IMR-90 (cell line): Measurements from ENCODE around the gene FYB2. TPM values are rescaled to one million over a fixed set of nuclear protein-coding genes. Genes with fewer than 3 reads are reported as not detected.

ENCODE experiments used
- ATAC-seq: fragments of 200-7000 bp; cut with Tn5 transposase; 2 replicates; pipeline ENCODE4 v1.9.1; 2020; ENCODE audit warnings: low read depth, mild to moderate bottlenecking, moderate library complexity
- BruUV-seq: library from RNA; stranded (reverse); fragments of 400-500 nt; replicated peaks from 2 replicates; lab custom pipeline; 2021; lab: Mats Ljungman, UMichigan
- CTCF ChIA-PET: fragments of 300-600 bp; formaldehyde crosslinking; extraction: SDS; loops from one replicate; lab custom pipeline; 2021; ENCODE audit warnings: antibody characterized with exemption; lab: Yijun Ruan, JAX
- POLR2A ChIA-PET: fragments of 300-600 bp; sonication (Branson Sonifier 250); formaldehyde crosslinking; loops from one replicate; lab custom pipeline; 2022; ENCODE audit warnings: antibody characterized with exemption; ENCODE audit not compliant: unreplicated experiment; lab: Charles Lee
- DNase-seq: peaks from one replicate; pipeline ENCODE4 v3.0.0; 2013
- H2AFZ ChIP-seq: replicated peaks from 2 replicates; pipeline ENCODE3; 2013; ENCODE audit warnings: low read length, mild to moderate bottlenecking; ENCODE audit not compliant: poor library complexity
- H2AK5ac ChIP-seq: 2 replicates; pipeline ENCODE4 v1.6.1; 2013; ENCODE audit warnings: low read depth, low read length, inconsistent platforms
- H2AK9ac ChIP-seq: replicated peaks from 2 replicates; pipeline ENCODE3; 2013; ENCODE audit warnings: mild to moderate bottlenecking, low read depth, low read length, moderate library complexity; ENCODE audit not compliant: poor library complexity
- H2BK120ac ChIP-seq: 2 replicates; pipeline ENCODE4 v1.6.1; 2013; ENCODE audit warnings: low read depth, low read length, inconsistent platforms
- H2BK15ac ChIP-seq: 3 replicates; pipeline ENCODE4 v1.6.1; 2013; ENCODE audit warnings: low read depth, low read length, inconsistent platforms
- H2BK20ac ChIP-seq: 2 replicates; pipeline ENCODE4 v1.6.1; 2013; ENCODE audit warnings: low read depth, mild to moderate bottlenecking, inconsistent platforms, low read length, moderate library complexity
- H2BK5ac ChIP-seq: 2 replicates; pipeline ENCODE4 v1.6.1; 2013; ENCODE audit warnings: mild to moderate bottlenecking, low read depth, low read length, inconsistent platforms; ENCODE audit not compliant: poor library complexity, severe bottlenecking
- H3K14ac ChIP-seq: replicated peaks from 2 replicates; pipeline ENCODE4 v1.6.1; 2013; ENCODE audit warnings: low read depth, low read length, inconsistent platforms
- H3K18ac ChIP-seq: 2 replicates; pipeline ENCODE4 v1.6.1; 2013; ENCODE audit warnings: low read depth, low read length, control low read depth
- H3K23ac ChIP-seq: 2 replicates; pipeline ENCODE4 v1.6.1; 2013; ENCODE audit warnings: low read depth, low read length, inconsistent platforms
- H3K27ac ChIP-seq: 2 replicates; pipeline ENCODE4 v1.5.1; 2013; ENCODE audit warnings: mild to moderate bottlenecking, control low read depth, low read length; ENCODE audit not compliant: insufficient read depth
- H3K27me3 ChIP-seq: 2 replicates; pipeline ENCODE4 v1.6.1; 2013; ENCODE audit warnings: low read length; ENCODE audit not compliant: control insufficient read depth, insufficient read depth
- H3K36me3 ChIP-seq: 2 replicates; pipeline ENCODE4 v1.6.1; 2013; ENCODE audit warnings: low read length, mixed read lengths; ENCODE audit not compliant: control insufficient read depth, insufficient read depth
- H3K4ac ChIP-seq: 2 replicates; pipeline ENCODE4 v1.6.1; 2013; ENCODE audit warnings: low read depth, low read length, inconsistent platforms
- H3K4me1 ChIP-seq: 2 replicates; pipeline ENCODE4 v1.6.1; 2013; ENCODE audit warnings: low read length, mixed read lengths; ENCODE audit not compliant: control insufficient read depth, insufficient read depth
- H3K4me2 ChIP-seq: 2 replicates; pipeline ENCODE4 v1.6.1; 2013; ENCODE audit warnings: low read depth, mild to moderate bottlenecking, control low read depth, low read length, moderate library complexity
- H3K4me3 ChIP-seq: 2 replicates; pipeline ENCODE4 v1.5.1; 2013; ENCODE audit warnings: low read depth, mild to moderate bottlenecking, control low read depth, low read length, moderate library complexity; ENCODE audit not compliant: insufficient read depth
- H3K56ac ChIP-seq: 2 replicates; pipeline ENCODE4 v1.6.1; 2013; ENCODE audit warnings: low read length, inconsistent platforms; ENCODE audit not compliant: insufficient read depth; ENCODE audit errors: extremely low read depth
- H3K79me1 ChIP-seq, 2 experiments: 2 replicates each; pipeline ENCODE4 v1.6.1; 2013; ENCODE audit warnings: low read length in 2 of 2, inconsistent platforms in 1 of 2, low read depth in 1 of 2
- H3K9ac ChIP-seq: 2 replicates; pipeline ENCODE4 v1.6.1; 2013; ENCODE audit warnings: low read depth, low read length, control low read depth
- H3K9me1 ChIP-seq: 2 replicates; pipeline ENCODE4 v1.6.1; 2013; ENCODE audit warnings: low read length, inconsistent platforms; ENCODE audit not compliant: insufficient read depth
- H3K9me3 ChIP-seq: 2 replicates; pipeline ENCODE4 v1.6.1; 2013; ENCODE audit warnings: low read length; ENCODE audit not compliant: control insufficient read depth, insufficient read depth
- H4K20me1 ChIP-seq: 2 replicates; pipeline ENCODE4 v1.6.1; 2013; ENCODE audit warnings: low read length, inconsistent platforms; ENCODE audit not compliant: insufficient read depth
- H4K5ac ChIP-seq: 2 replicates; pipeline ENCODE4 v1.6.1; 2013; ENCODE audit warnings: mild to moderate bottlenecking, low read depth, low read length, control low read depth
- H4K8ac ChIP-seq, 2 experiments: 2 replicates each; pipeline ENCODE4 v1.6.1; 2013; ENCODE audit warnings: low read depth in 2 of 2, low read length in 2 of 2, control low read depth in 1 of 2, inconsistent platforms in 1 of 2
- H4K91ac ChIP-seq: 2 replicates; pipeline ENCODE4 v1.6.1; 2013; ENCODE audit warnings: low read depth, low read length, inconsistent platforms; ENCODE audit not compliant: insufficient read depth
- BHLHE40 ChIP-seq: fragments of 150-350 bp; IDR thresholded peaks from 2 replicates; pipeline ENCODE4 v1.6.1; 2016; ENCODE audit warnings: mild to moderate bottlenecking, low read depth, low read length
- CHD1 ChIP-seq: IDR thresholded peaks from 2 replicates; pipeline ENCODE4 v1.6.1; 2012; ENCODE audit warnings: low read depth, low read length, improper control_type of control experiment
- CTCF ChIP-seq: conservative IDR thresholded peaks from 2 replicates; pipeline ENCODE4 v1.5.1; 2012; ENCODE audit warnings: mild to moderate bottlenecking, low read depth, low read length, improper control_type of control experiment
- ELK1 ChIP-seq: fragments of 150-350 bp; IDR thresholded peaks from 2 replicates; pipeline ENCODE4 v1.6.1; 2016; ENCODE audit warnings: low read depth, mild to moderate bottlenecking, low read length, moderate library complexity, borderline replicate concordance
- FOS ChIP-seq: fragments of 150-350 bp; IDR thresholded peaks from 2 replicates; pipeline ENCODE4 v1.6.1; 2016; ENCODE audit warnings: low read depth, low read length
- MXI1 ChIP-seq: IDR thresholded peaks from 2 replicates; pipeline ENCODE4 v1.6.1; 2012; ENCODE audit warnings: low read depth, mild to moderate bottlenecking, low read length, moderate library complexity, borderline replicate concordance
- NFE2L2 ChIP-seq: fragments of 150-350 bp; IDR thresholded peaks from 2 replicates; pipeline ENCODE4 v1.6.1; 2016; ENCODE audit warnings: low read depth, mild to moderate bottlenecking, low read length
- POLR2A ChIP-seq: IDR thresholded peaks from 2 replicates; pipeline ENCODE4 v1.6.1; 2012; ENCODE audit warnings: mild to moderate bottlenecking, low read depth, low read length
- RAD21 ChIP-seq: IDR thresholded peaks from 2 replicates; pipeline ENCODE4 v1.6.1; 2012; ENCODE audit warnings: low read length, improper control_type of control experiment
- RCOR1 ChIP-seq: IDR thresholded peaks from 2 replicates; pipeline ENCODE4 v1.6.1; 2012; ENCODE audit warnings: mild to moderate bottlenecking, low read length, improper control_type of control experiment; ENCODE audit not compliant: insufficient replicate concordance
- USF2 ChIP-seq: fragments of 150-350 bp; IDR thresholded peaks from 2 replicates; pipeline ENCODE4 v1.6.1; 2017; ENCODE audit warnings: mild to moderate bottlenecking, antibody characterized with exemption, low read length, low read depth
- WGBS, 2 experiments: methylation state at CpG; one replicate each; pipeline versions ENCODE4 v1.1.5 to v1.1.7; 2013; ENCODE audit warnings: missing lambda C conversion rate in 2 of 2; ENCODE audit not compliant: insufficient read length in 1 of 2; ENCODE audit errors: extremely low coverage in 2 of 2; 5-methylcytosine and 5-hydroxymethylcytosine counted together
- dilution Hi-C: fragments of 300-500 bp; cut with HindIII; formaldehyde crosslinking; loops from one replicate; pipeline ENCODE4 v1.14.3; 2018; ENCODE audit warnings: low sequenced_read_pairs; ENCODE audit not compliant: unreplicated experiment
- in situ Hi-C: fragments of 300-500 bp; cut with MboI; formaldehyde crosslinking; loops from 3 replicates; pipeline ENCODE4 v1.14.3; 2019; ENCODE audit warnings: low sequenced_read_pairs, inconsistent platforms, mixed read lengths
- intact Hi-C: fragments of 100-400 bp; cut with micrococcal nuclease; formaldehyde crosslinking; loops from 2 replicates; pipeline ENCODE4 v1.10.0; 2022
- polyA plus RNA-seq, 3 experiments: library from polyadenylated mRNA; depleted of rRNA; stranded (reverse); fragments of >200 nt; gene quantifications; 2 replicates each; pipeline ENCODE4 v1.2.3, GENCODE V29; 2012; ENCODE audit warnings: low replicate concordance in 1 of 3
- total RNA-seq: library from RNA; depleted of rRNA; stranded (reverse); fragments of >200 nt; gene quantifications from 2 replicates; pipeline ENCODE4 v1.2.3, GENCODE V29; 2012

The FYB2 gene
- total and polyA plus RNA-seq, 2 of the 4 experiments (the other 2 are of a cell fraction): under 0.01 TPM; not detected in 1

- Histone ChIP-seq H2AK5ac (no peak overlapping the region), H4K8ac (no peak overlapping the region), H3K9me1 (peaks cover 4% of the 10 kb centered on the region; the same call in 1 of the 2 replicates), H3K4me1 (peaks cover 6% of the 10 kb centered on the region; the same call in 1 of the 2 replicates), H4K5ac (no peak overlapping the region), H3K14ac (no peak overlapping the region), H3K18ac (peak overlapping the region; percentile 74; the same call in 1 of the 2 replicates), H3K9me3 (peaks cover 2% of the 10 kb centered on the region; the same call in 1 of the 2 replicates), H3K27me3 (no peaks in the 10 kb centered on the region), H3K23ac (no peak overlapping the region), H3K4ac (no peak overlapping the region), H3K9ac (no peak overlapping the region), H3K79me1 (no peaks in the 10 kb centered on the region), H2AK9ac (no peak overlapping the region), H4K20me1 (no peaks in the 10 kb centered on the region), H4K91ac (no peak overlapping the region), H3K4me2 (peak overlapping the region; percentile 51; the same call in 1 of the 2 replicates), H2BK15ac (0 out of 3 replicates have a peak overlapping the region, but pooled peaks have one; percentile 64), H2BK20ac (peak overlapping the region; percentile 55; the same call in 1 of the 2 replicates), H2AFZ (no peak overlapping the region), H2BK120ac (0 out of 2 replicates have a peak overlapping the region, but pooled peaks have one; percentile 37), H3K56ac (no peak overlapping the region), H3K36me3 (no peaks in the 10 kb centered on the region), H2BK5ac (no peak overlapping the region), H3K27ac (no peak overlapping the region), H3K4me3 (no peak overlapping the region)
- intact Hi-C loops: no loop called here
- in situ Hi-C loops: no loop called here
- ATAC-seq (no peak), DNase-seq (peak; percentile 36)
- POLR2A ChIA-PET: no interaction called here
- CTCF ChIA-PET: no interaction called here
- no CpG with 5 or more reads among the region's 2 CpGs for WGBS, 2 experiments
- BruUV-seq: no TSS peak
- dilution Hi-C loops: no loop called here
- TF ChIP-seq BHLHE40 (no peak), MXI1 (no peak), ELK1 (no peak), CTCF (no peak), USF2 (no peak), CHD1 (no peak), RAD21 (no peak), RCOR1 (no peak), POLR2A (no peak), NFE2L2 (no peak), FOS (no peak)
These were observed 49.6 kb upstream of the FYB2 start for GRCh38 chr1:56868761-56869160.
